ACC112 (cell line): ENCODE measurements around the gene TRPM3.

Source experiments
- H2AFZ ChIP-seq: fragments of 200-600 bp; sonication (generic); one replicate; pipeline ENCODE4 v1.6.0; 2017; ENCODE audit warnings: antibody characterized with exemption, low read length; ENCODE audit not compliant: unreplicated experiment
- H3K27ac ChIP-seq: fragments of 200-600 bp; sonication (generic); 2 replicates; pipeline ENCODE4 v1.5.1; 2014; ENCODE audit warnings: low read depth, mild to moderate bottlenecking, antibody characterized with exemption, low read length, moderate library complexity
- H3K27me3 ChIP-seq: fragments of 200-600 bp; sonication (generic); 2 replicates; pipeline ENCODE4 v1.6.1; 2014; ENCODE audit warnings: mild to moderate bottlenecking, antibody characterized with exemption, low read length, moderate library complexity, mixed read lengths; ENCODE audit not compliant: insufficient read depth
- H3K36me3 ChIP-seq: fragments of 200-600 bp; sonication (generic); 2 replicates; pipeline ENCODE4 v1.6.1; 2016; ENCODE audit warnings: mild to moderate bottlenecking, antibody characterized with exemption, low read length, moderate library complexity, mixed read lengths; ENCODE audit not compliant: insufficient read depth
- H3K4me1 ChIP-seq: fragments of 200-600 bp; sonication (generic); one replicate; pipeline ENCODE4 v1.6.1; 2016; ENCODE audit warnings: low read length, mixed read lengths; ENCODE audit not compliant: insufficient read depth, unreplicated experiment, control insufficient read depth
- H3K4me3 ChIP-seq: fragments of 200-600 bp; sonication (generic); 2 replicates; pipeline ENCODE4 v1.5.1; 2014; ENCODE audit warnings: mild to moderate bottlenecking, low read depth, low read length
- H3K79me2 ChIP-seq: fragments of 200-600 bp; sonication (generic); one replicate; pipeline ENCODE4 v1.6.0; 2016; ENCODE audit warnings: low read length; ENCODE audit not compliant: control insufficient read depth, unreplicated experiment, insufficient read depth

The TRPM3 gene

GRCh38 chr9:70934642-70935041, 186.8 kb downstream of the TRPM3 start:
- no peaks in the 10 kb centered on the region for H3K79me2 ChIP-seq
- no peak overlapping the region for H3K27ac ChIP-seq
- H2AFZ ChIP-seq = no peak overlapping the region
- no peak overlapping the region for H3K4me3 ChIP-seq
- no peaks in the 10 kb centered on the region for H3K4me1 ChIP-seq
- H3K36me3 ChIP-seq = no peaks in the 10 kb centered on the region
- 0 out of 2 replicates have a peak, but pooled peaks cover 4% of the 10 kb centered on the region for H3K27me3 ChIP-seq

GRCh38 chr9:70933321-70933720, 188.1 kb downstream of the TRPM3 start:
- no peaks in the 10 kb centered on the region for H3K4me1 ChIP-seq
- H3K79me2 ChIP-seq = no peaks in the 10 kb centered on the region
- no peak overlapping the region for H2AFZ ChIP-seq
- H3K27ac ChIP-seq = no peak overlapping the region
- no peaks in the 10 kb centered on the region for H3K27me3 ChIP-seq
- no peaks in the 10 kb centered on the region for H3K36me3 ChIP-seq
- H3K4me3 ChIP-seq = no peak overlapping the region

DNA sequence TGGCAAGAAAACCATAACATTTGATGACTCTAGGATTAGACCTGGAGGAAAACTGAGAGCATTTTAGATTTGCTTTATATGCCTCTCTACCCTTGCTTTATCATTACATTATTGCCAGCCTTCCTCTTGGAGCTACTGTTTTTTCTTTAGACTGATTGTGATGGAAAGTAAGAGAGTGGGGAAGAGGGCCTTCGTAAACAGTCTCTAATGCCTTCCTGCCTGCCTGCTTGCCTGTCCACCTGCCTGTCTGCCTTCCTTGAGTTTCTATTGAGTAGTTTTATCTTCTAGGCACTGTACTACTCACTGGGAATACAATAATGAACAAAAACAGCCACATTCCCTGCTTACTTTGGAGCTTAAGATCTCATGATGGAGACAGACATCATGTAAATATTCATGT, 189.3 kb downstream of the TRPM3 start:
- H3K27me3 ChIP-seq = no peaks in the 10 kb centered on the region
- H3K36me3 ChIP-seq = no peaks in the 10 kb centered on the region
- no peak overlapping the region for H3K27ac ChIP-seq

GRCh38 chr9:70927530-70927929, 193.9 kb downstream of the TRPM3 start:
- Histone ChIP-seq H3K36me3 (no peaks in the 10 kb centered on the region), H3K27me3 (no peaks in the 10 kb centered on the region), H3K27ac (no peak overlapping the region), H3K79me2 (no peaks in the 10 kb centered on the region), H3K4me1 (peaks cover 5% of the 10 kb centered on the region), H3K4me3 (no peak overlapping the region), H2AFZ (no peak overlapping the region)

More for the DNA sequence above, 189.3 kb downstream of the TRPM3 start:
- Histone ChIP-seq H3K4me1 (no peaks in the 10 kb centered on the region), H3K4me3 (no peak overlapping the region), H2AFZ (no peak overlapping the region), H3K79me2 (no peaks in the 10 kb centered on the region)

GRCh38 chr9:70924895-70925547, 196.4 kb downstream of the TRPM3 start:
- Histone ChIP-seq H3K36me3 (no peaks in the 10 kb centered on the region), H3K27ac (peak overlapping the region; percentile 66), H3K79me2 (no peaks in the 10 kb centered on the region), H3K4me1 (peaks cover 17% of the 10 kb centered on the region), H3K27me3 (no peaks in the 10 kb centered on the region), H2AFZ (peak overlapping the region; percentile 73), H3K4me3 (peak overlapping the region; percentile 77)

- no peaks in the 10 kb centered on the region for H3K27me3 ChIP-seq
- peak overlapping the region; percentile 77 for H3K4me3 ChIP-seq
- no peaks in the 10 kb centered on the region for H3K36me3 ChIP-seq
- peak overlapping the region; percentile 68 for H3K27ac ChIP-seq
- H3K79me2 ChIP-seq = no peaks in the 10 kb centered on the region
- peaks cover 17% of the 10 kb centered on the region for H3K4me1 ChIP-seq
- peak overlapping the region; percentile 73 for H2AFZ ChIP-seq
These were observed 197.0 kb downstream of the TRPM3 start for GRCh38 chr9:70924380-70924779.

DNA sequence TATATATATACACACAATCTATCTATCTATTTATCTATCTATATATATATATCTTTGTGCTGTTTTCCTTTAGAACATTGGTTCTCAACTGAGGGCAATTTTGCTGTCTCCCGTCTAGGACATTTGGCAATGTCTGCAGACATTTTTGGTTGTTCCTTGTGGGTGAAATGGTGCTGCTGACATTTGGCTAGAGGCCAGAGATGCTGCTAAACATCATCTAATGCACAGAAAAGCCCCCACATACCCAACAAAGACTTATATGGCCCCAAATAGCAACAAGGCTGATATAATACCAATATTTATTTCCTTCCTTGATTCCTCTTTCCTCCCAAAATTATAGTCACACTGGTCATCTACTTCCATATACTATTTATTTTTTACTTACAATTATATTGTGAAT, 197.5 kb downstream of the TRPM3 start:
- Histone ChIP-seq H3K4me1 (peaks cover 17% of the 10 kb centered on the region), H3K36me3 (no peaks in the 10 kb centered on the region), H3K27me3 (no peaks in the 10 kb centered on the region), H3K79me2 (no peaks in the 10 kb centered on the region), H3K4me3 (peak overlapping the region; percentile 77), H2AFZ (no peak overlapping the region), H3K27ac (peak overlapping the region; percentile 68)

DNA sequence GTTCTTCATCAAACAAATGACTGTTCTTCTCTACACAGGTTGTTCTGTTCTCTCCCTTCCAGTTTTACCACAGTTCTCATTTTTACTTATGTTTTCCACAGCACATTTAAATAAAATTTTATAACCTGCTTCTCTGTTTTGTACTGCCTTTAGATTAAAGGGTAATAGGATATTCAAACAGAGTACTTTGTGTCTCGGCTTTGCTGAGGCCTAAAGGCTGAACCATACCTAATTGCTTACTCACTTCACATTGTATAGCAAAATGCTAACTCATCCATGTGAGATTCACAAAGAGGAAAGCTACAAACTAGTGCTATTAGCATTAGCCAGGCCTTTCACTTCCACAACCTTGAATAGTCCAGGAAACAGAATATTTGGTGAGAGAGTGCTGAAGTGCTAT, 200.3 kb downstream of the TRPM3 start:
- Histone ChIP-seq H3K36me3 (no peaks in the 10 kb centered on the region), H3K4me3 (no peak overlapping the region), H2AFZ (peak overlapping the region; percentile 52)

DNA sequence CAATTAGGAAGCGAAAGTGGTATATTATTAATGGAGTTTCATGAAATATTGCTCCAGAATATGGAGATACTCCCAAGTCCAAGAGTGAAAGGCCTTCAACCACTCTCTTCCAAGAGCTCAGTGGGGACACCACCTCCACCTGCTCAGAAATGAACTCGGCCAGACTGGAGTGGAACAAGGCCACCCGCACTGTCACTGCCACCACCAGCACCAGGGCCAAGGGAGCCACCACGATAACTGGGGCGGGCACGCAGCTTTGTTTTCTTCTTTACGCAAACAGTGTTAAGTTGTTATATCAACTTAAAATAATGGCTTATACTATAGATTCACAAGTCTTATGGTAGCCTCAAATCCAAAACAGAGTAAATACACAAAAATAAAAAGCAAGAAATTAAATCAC, 204.1 kb downstream of the TRPM3 start:
- H3K4me3 ChIP-seq = no peak overlapping the region
- H3K27ac ChIP-seq = no peak overlapping the region
- no peaks in the 10 kb centered on the region for H3K79me2 ChIP-seq
- no peaks in the 10 kb centered on the region for H3K36me3 ChIP-seq
- no peak overlapping the region for H2AFZ ChIP-seq
- H3K27me3 ChIP-seq = no peaks in the 10 kb centered on the region
- H3K4me1 ChIP-seq = peaks cover 12% of the 10 kb centered on the region

More for the DNA sequence above, 200.3 kb downstream of the TRPM3 start:
- H3K27me3 ChIP-seq = no peaks in the 10 kb centered on the region
- no peaks in the 10 kb centered on the region for H3K79me2 ChIP-seq
- peaks cover 17% of the 10 kb centered on the region for H3K4me1 ChIP-seq
- no peak overlapping the region for H3K27ac ChIP-seq

GRCh38 chr9:70911791-70912190, 209.6 kb downstream of the TRPM3 start:
- Histone ChIP-seq H3K4me3 (no peak overlapping the region), H3K27ac (no peak overlapping the region), H3K36me3 (no peaks in the 10 kb centered on the region), H3K79me2 (no peaks in the 10 kb centered on the region), H3K27me3 (no peaks in the 10 kb centered on the region), H2AFZ (no peak overlapping the region), H3K4me1 (no peaks in the 10 kb centered on the region)

- H3K4me1 ChIP-seq = peaks cover 3% of the 10 kb centered on the region
- no peaks in the 10 kb centered on the region for H3K27me3 ChIP-seq
- H2AFZ ChIP-seq = no peak overlapping the region
- H3K4me3 ChIP-seq = no peak overlapping the region
- H3K36me3 ChIP-seq = no peaks in the 10 kb centered on the region
- H3K79me2 ChIP-seq = no peaks in the 10 kb centered on the region
- H3K27ac ChIP-seq = no peak overlapping the region
These were observed 210.8 kb downstream of the TRPM3 start for GRCh38 chr9:70910598-70910997.
